ENCODE measurements around the gene PPM1B.
"Not testable (repeated sequence)": the region's sequence is repeated elsewhere in the genome, so short reads cannot be mapped to it uniquely, and the experiment has no call there.

The PPM1B gene

GRCh38 chr2:44254023-44254422 lies 85.3 kb downstream of the PPM1B start:
- no peak for DNase-seq (ENCODE audit: low read depth)

- DNase-seq (ENCODE audit: low read depth): not testable (repeated sequence)
Observed at GRCh38 chr2:44255704-44256103, 87.0 kb downstream of the PPM1B start.

GRCh38 chr2:44257802-44258201 lies 89.1 kb downstream of the PPM1B start:
- not testable (repeated sequence) for DNase-seq (ENCODE audit: low read depth)

GRCh38 chr2:44267269-44267795 lies 98.7 kb downstream of the PPM1B start:
- DNase-seq (ENCODE audit: low read depth): no peak

GRCh38 chr2:44267796-44268648 lies 99.3 kb downstream of the PPM1B start:
- no peak for DNase-seq (ENCODE audit: low read depth)

- DNase-seq (ENCODE audit: low read depth): no peak
Observed at GRCh38 chr2:44269831-44270230, 101.2 kb downstream of the PPM1B start.

- no peak for DNase-seq (ENCODE audit: low read depth)
Observed at GRCh38 chr2:44271296-44271695, 102.6 kb downstream of the PPM1B start.

- no peak for DNase-seq (ENCODE audit: low read depth)
Observed at GRCh38 chr2:44273076-44273475, 104.4 kb downstream of the PPM1B start.

GRCh38 chr2:44273596-44273995 lies 104.9 kb downstream of the PPM1B start:
- no peak for DNase-seq (ENCODE audit: low read depth)

GRCh38 chr2:44275927-44276303 lies 107.2 kb downstream of the PPM1B start:
- no peak for DNase-seq (ENCODE audit: low read depth)

GRCh38 chr2:44277541-44277940 lies 108.9 kb downstream of the PPM1B start:
- no peak for DNase-seq (ENCODE audit: low read depth)

GRCh38 chr2:44280869-44281268 lies 112.2 kb downstream of the PPM1B start:
- no peak for DNase-seq (ENCODE audit: low read depth)

Data from fibroblast of the conjunctiva (primary cell).